Thymus (tissue), 11 donors: ENCODE measurements around the gene APEH. TPM values are rescaled to one million over a fixed set of nuclear protein-coding genes. Genes with fewer than 3 reads are reported as not detected.

Source experiments
- DNase-seq, 9 donors: peaks; one replicate each; pipeline ENCODE4 v3.0.0-alpha.2; 2013; ENCODE audit warnings: low spot score in 9 of 9, low read depth in 6 of 9, missing footprints in 1 of 9
- H3K27ac ChIP-seq, 2 donors: one replicate each; pipeline ENCODE4 v1.5.1; 2013; ENCODE audit warnings: control low read depth in 1 of 2, low read depth in 1 of 2, low read length in 1 of 2, mild to moderate bottlenecking in 1 of 2, moderate library complexity in 1 of 2
- H3K27me3 ChIP-seq, 2 donors: one replicate each; pipeline ENCODE4 v1.5.1; 2013; ENCODE audit warnings: low read length in 1 of 2; ENCODE audit not compliant: control insufficient read depth in 2 of 2, insufficient read depth in 1 of 2
- H3K36me3 ChIP-seq, 2 donors: one replicate each; pipeline ENCODE4 v1.5.1; 2013; ENCODE audit warnings: low read length in 1 of 2, mild to moderate bottlenecking in 1 of 2, moderate library complexity in 1 of 2; ENCODE audit not compliant: control insufficient read depth in 2 of 2, insufficient read depth in 2 of 2
- H3K4me1 ChIP-seq, 2 donors: one replicate each; pipeline ENCODE4 v1.5.1; 2013; ENCODE audit warnings: low read length in 2 of 2; ENCODE audit not compliant: control insufficient read depth in 2 of 2, insufficient read depth in 2 of 2
- H3K4me3 ChIP-seq, 2 donors: one replicate each; pipeline ENCODE4 v1.5.1; 2013; ENCODE audit warnings: low read length in 2 of 2, control low read depth in 1 of 2, mild to moderate bottlenecking in 1 of 2
- H3K9me3 ChIP-seq, 2 donors: one replicate each; pipeline ENCODE4 v1.5.1; 2013; ENCODE audit warnings: low read length in 1 of 2, mild to moderate bottlenecking in 1 of 2; ENCODE audit not compliant: control insufficient read depth in 2 of 2, insufficient read depth in 1 of 2
- WGBS: extraction: QIAGEN DNeasy Blood & Tissue Kit; methylation state at CpG from one replicate; pipeline ENCODE4 v1.1.7; 2013; 5-methylcytosine and 5-hydroxymethylcytosine counted together
- polyA plus RNA-seq: library from polyadenylated mRNA; stranded (reverse); fragments of 200-250 nt; gene quantifications from one replicate; pipeline ENCODE4 v1.2.3, GENCODE V29; 2013
- total RNA-seq: library from RNA; stranded (reverse); fragments of 120-200 nt; gene quantifications from one replicate; pipeline ENCODE4 v1.2.4, GENCODE V29; 2013
- donor health status: healthy.

Gene APEH
- total and polyA plus RNA-seq, 2 donors: 45.8 to 90.5 TPM

DNA sequence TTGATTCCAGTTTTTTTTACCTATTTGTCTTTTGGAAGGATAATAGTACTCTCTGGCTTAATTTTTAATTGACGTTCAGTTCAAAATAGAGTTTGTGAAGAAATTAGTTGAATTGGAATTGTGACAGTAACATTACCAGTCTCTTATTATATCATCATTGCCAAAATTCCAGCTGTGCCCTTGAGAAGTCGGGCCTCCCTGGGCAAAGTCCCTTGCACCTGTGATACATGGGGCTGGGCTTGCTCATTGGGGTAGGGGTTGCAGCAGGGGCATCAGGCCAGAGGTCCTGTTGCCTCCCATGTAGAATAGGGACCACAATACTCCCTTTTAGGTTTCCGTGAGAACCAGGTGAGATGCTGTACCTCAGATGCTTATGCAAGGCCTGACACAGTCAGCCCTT, 27.9 kb upstream of the APEH start:
- Histone ChIP-seq H3K9me3 (no peaks in the 10 kb centered on the region), H3K4me3 (no peak overlapping the region), H3K4me1 (no peaks in the 10 kb centered on the region), H3K27ac (no peak overlapping the region), H3K27me3 (no peaks in the 10 kb centered on the region), H3K36me3 (no peaks in the 10 kb centered on the region)
- 98% methylated on average over 3 of the region's 3 CpGs for WGBS
- no peak for DNase-seq

DNA sequence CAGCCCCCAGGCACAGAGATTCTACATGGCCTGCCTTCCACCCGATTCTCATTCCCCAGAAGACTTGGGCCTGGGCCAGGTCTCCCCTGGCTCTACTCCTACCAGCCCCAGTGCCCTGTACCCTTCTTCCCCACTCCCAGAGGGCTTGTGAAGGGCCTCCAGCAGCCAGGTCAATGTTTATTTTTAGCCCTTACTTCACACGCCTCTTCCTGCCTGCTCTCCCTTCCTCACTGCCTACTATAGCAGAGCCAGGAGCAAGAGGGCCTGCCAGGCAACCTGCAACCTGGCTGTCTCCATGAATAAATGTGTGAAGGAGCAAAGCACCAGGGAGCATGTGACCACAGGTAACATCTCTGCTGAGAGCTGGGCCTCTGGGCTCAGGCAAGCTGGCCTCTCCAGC, 26.4 kb upstream of the APEH start:
- no peak for DNase-seq
- Histone ChIP-seq H3K36me3 (no peaks in the 10 kb centered on the region), H3K27me3 (no peaks in the 10 kb centered on the region), H3K27ac (no peak overlapping the region), H3K4me1 (no peaks in the 10 kb centered on the region), H3K4me3 (no peak overlapping the region), H3K9me3 (no peaks in the 10 kb centered on the region)
- 81% methylated on average over 2 of the region's 2 CpGs for WGBS

GRCh38 chr3:49648354-49649019, 25.7 kb upstream of the APEH start:
- H3K27me3 ChIP-seq: no peaks in the 10 kb centered on the region
- H3K4me1 ChIP-seq: no peaks in the 10 kb centered on the region
- no peaks in the 10 kb centered on the region for H3K9me3 ChIP-seq
- no peak for DNase-seq
- no peak overlapping the region for H3K27ac ChIP-seq
- H3K36me3 ChIP-seq: no peaks in the 10 kb centered on the region
- 95% methylated on average over 3 of the region's 3 CpGs for WGBS
- no peak overlapping the region for H3K4me3 ChIP-seq

- Histone ChIP-seq H3K27ac (no peak overlapping the region), H3K4me3 (no peak overlapping the region), H3K9me3 (no peaks in the 10 kb centered on the region), H3K27me3 (no peaks in the 10 kb centered on the region), H3K4me1 (no peaks in the 10 kb centered on the region), H3K36me3 (no peaks in the 10 kb centered on the region)
- no peak for DNase-seq
- 98% methylated on average over 1 of the region's 1 CpG for WGBS
Measured at GRCh38 chr3:49649576-49649975, 24.6 kb upstream of the APEH start.

DNA sequence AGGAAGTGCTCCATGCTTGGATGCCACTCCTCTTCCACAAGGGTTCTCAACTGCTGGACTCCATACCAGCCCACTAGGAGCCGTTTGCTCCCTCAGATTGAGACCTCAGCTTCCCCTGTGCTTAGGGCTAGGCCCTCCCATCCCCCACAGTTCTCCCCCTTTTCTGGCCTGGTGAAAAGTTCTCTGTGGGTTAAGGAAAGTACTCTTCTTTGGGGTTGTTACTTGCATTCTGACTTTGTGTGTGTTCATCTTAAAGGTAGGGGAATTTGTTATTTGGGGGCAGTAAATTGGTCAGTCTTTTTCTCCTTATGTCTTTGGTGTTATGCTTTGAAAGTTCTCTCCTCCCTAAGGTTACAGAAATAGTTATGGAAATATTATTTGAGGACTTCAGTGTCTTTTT, 24.0 kb upstream of the APEH start:
- no peak for DNase-seq
- Histone ChIP-seq H3K36me3 (no peaks in the 10 kb centered on the region), H3K4me1 (no peaks in the 10 kb centered on the region), H3K27me3 (no peaks in the 10 kb centered on the region), H3K4me3 (no peak overlapping the region), H3K9me3 (no peaks in the 10 kb centered on the region), H3K27ac (no peak overlapping the region)
- 66% methylated on average over 1 of the region's 1 CpG for WGBS

- Histone ChIP-seq H3K4me3 (no peak overlapping the region), H3K4me1 (no peaks in the 10 kb centered on the region), H3K9me3 (no peaks in the 10 kb centered on the region), H3K27ac (no peak overlapping the region), H3K36me3 (no peaks in the 10 kb centered on the region), H3K27me3 (no peaks in the 10 kb centered on the region)
- no peak for DNase-seq
- 88% methylated on average over 8 of the region's 8 CpGs for WGBS
Measured at GRCh38 chr3:49650637-49651036, 23.5 kb upstream of the APEH start.

DNA sequence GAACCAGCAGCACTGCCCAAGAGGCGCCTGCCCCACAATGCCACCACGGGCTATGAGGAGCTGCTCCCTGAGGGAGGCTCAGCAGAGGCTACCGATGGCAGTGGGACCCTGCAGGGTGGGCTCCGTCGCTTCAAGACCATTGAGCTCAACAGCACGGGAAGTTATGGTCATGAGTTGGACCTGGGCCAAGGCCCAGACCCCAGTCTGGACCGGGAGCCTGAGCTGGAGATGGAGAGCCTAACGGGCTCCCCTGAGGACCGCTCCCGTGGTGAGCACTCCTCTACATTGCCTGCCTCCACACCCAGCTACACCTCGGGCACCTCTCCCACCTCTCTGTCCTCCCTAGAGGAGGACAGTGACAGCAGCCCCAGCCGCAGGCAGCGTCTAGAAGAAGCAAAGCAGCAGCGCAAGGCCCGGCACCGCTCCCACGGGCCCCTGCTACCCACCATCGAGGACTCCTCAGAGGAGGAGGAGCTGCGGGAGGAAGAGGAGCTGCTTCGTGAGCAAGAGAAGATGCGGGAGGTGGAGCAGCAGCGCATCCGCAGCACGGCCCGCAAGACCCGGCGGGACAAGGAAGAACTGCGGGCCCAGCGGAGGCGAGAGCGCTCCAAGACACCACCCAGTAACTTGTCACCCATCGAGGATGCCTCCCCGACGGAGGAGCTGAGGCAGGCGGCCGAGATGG, 21.8 kb upstream of the APEH start:
- Histone ChIP-seq H3K27ac (no peak overlapping the region), H3K4me3 (no peak overlapping the region), H3K36me3 (no peaks in the 10 kb centered on the region), H3K4me1 (no peaks in the 10 kb centered on the region), H3K9me3 (peaks cover 0 to 6% of the 10 kb centered on the region in 2 donors), H3K27me3 (peaks cover 0 to 6% of the 10 kb centered on the region in 2 donors)
- 94% methylated on average over 36 of the region's 36 CpGs for whole genome bisulfite sequencing
- no peak for DNase-seq

GRCh38 chr3:49652903-49653415, 21.2 kb upstream of the APEH start:
- 94% methylated on average over 21 of the region's 21 CpGs for WGBS
- Histone ChIP-seq H3K27ac (no peak overlapping the region), H3K4me3 (no peak overlapping the region), H3K4me1 (no peaks in the 10 kb centered on the region), H3K9me3 (peaks cover 0 to 6% of the 10 kb centered on the region in 2 donors), H3K27me3 (peaks cover 0 to 6% of the 10 kb centered on the region in 2 donors), H3K36me3 (no peaks in the 10 kb centered on the region)
- no peak for DNase-seq

DNA sequence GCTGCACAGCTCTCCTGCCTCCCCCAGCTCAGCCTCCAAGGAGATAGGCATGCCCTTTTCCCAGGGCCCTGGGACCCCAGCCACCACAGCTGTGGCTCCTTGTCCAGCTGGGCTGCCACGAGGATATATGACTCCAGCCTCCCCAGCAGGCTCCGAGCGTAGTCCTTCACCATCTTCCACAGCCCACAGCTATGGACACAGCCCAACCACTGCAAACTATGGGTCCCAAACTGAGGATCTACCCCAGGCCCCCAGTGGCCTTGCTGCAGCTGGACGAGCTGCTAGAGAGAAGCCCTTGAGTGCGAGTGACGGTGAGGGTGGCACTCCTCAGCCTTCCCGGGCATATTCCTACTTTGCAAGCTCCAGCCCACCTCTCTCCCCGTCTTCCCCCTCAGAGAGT, 20.5 kb upstream of the APEH start:
- Histone ChIP-seq H3K9me3 (peaks cover 0 to 6% of the 10 kb centered on the region in 2 donors), H3K36me3 (no peaks in the 10 kb centered on the region), H3K4me1 (no peaks in the 10 kb centered on the region), H3K4me3 (no peak overlapping the region), H3K27ac (no peak overlapping the region), H3K27me3 (peaks cover 0 to 6% of the 10 kb centered on the region in 2 donors)
- no peak for DNase-seq
- 96% methylated on average over 8 of the region's 8 CpGs for WGBS
